Spinal cord (tissue), 10 donors: ENCODE data around the gene MTHFD1L. TPM values are rescaled to one million over a fixed set of nuclear protein-coding genes. Genes with fewer than 3 reads are reported as not detected.

Experiments used
- DNase-seq, 6 donors: peaks; one replicate each; pipeline versions ENCODE4 v3.0.0 to v3.0.0-alpha.2; 2013 to 2015; ENCODE audit warnings: low spot score in 6 of 6, low read depth in 4 of 6
- H3K27ac ChIP-seq: one replicate; pipeline ENCODE4 v1.5.1; 2013; ENCODE audit warnings: low read depth, low read length, control low read depth
- H3K27me3 ChIP-seq: one replicate; pipeline ENCODE4 v1.6.1; 2013; ENCODE audit warnings: low read length; ENCODE audit not compliant: control insufficient read depth, insufficient read depth
- H3K36me3 ChIP-seq: one replicate; pipeline ENCODE4 v1.6.1; 2013; ENCODE audit warnings: low read length; ENCODE audit not compliant: control insufficient read depth, insufficient read depth
- H3K4me1 ChIP-seq: one replicate; pipeline ENCODE4 v1.6.1; 2013; ENCODE audit warnings: low read length; ENCODE audit not compliant: control insufficient read depth, insufficient read depth
- H3K4me3 ChIP-seq: one replicate; pipeline ENCODE4 v1.5.1; 2013; ENCODE audit warnings: low read depth, low read length, control low read depth
- H3K9me3 ChIP-seq: one replicate; pipeline ENCODE4 v1.6.1; 2013; ENCODE audit warnings: low read length; ENCODE audit not compliant: control insufficient read depth, insufficient read depth
- WGBS: methylation state at CpG from one replicate; pipeline ENCODE4 v1.1.5; 2013; ENCODE audit warnings: missing lambda C conversion rate; ENCODE audit not compliant: insufficient coverage; 5-methylcytosine and 5-hydroxymethylcytosine counted together
- polyA plus RNA-seq, 2 donors: library from polyadenylated mRNA; unstranded; fragments of 120-200 nt; gene quantifications; one replicate each; pipeline ENCODE4 v1.2.1, GENCODE V29; 2013; ENCODE audit not compliant: insufficient read length in 2 of 2
- total RNA-seq, 2 donors: library from RNA; depleted of rRNA in 1 of 2; stranded (reverse); fragments of 120-200 nt in 1 of 2; fragments of >200 nt in 1 of 2; gene quantifications; one replicate each; pipeline versions ENCODE4 v1.2.3 to v1.2.4, GENCODE V29; 2013 to 2014
- donor health status: healthy.

MTHFD1L gene
- total and polyA plus RNA-seq, 4 donors, result 15.0 to 21.6 (median 17.8) TPM

- peaks cover 22% of the 10 kb centered on the region for H3K36me3 ChIP-seq
- no peaks in the 10 kb centered on the region for H3K27me3 ChIP-seq
- H3K4me3 ChIP-seq, result no peak overlapping the region
- DNase-seq, result peak in 4 of 6 donors; percentile 52 to 94 (median 74)
- H3K4me1 ChIP-seq, result peaks cover 14% of the 10 kb centered on the region
- H3K27ac ChIP-seq, result peak overlapping the region; percentile 72
- H3K9me3 ChIP-seq, result no peaks in the 10 kb centered on the region
- 25% methylated on average over 2 of the region's 6 CpGs for WGBS
Measured at GRCh38 chr6:151014404-151015100, 149.1 kb downstream of the MTHFD1L start.

- no peaks in the 10 kb centered on the region for H3K9me3 ChIP-seq
- H3K4me3 ChIP-seq, result no peak overlapping the region
- no peak for DNase-seq
- H3K27ac ChIP-seq, result peak overlapping the region; percentile 72
- WGBS, result 80% methylated on average over 2 of the region's 12 CpGs
- peaks cover 22% of the 10 kb centered on the region for H3K36me3 ChIP-seq
- H3K27me3 ChIP-seq, result no peaks in the 10 kb centered on the region
- H3K4me1 ChIP-seq, result peaks cover 20% of the 10 kb centered on the region
Measured at GRCh38 chr6:151015101-151015700, 149.7 kb downstream of the MTHFD1L start.

- H3K36me3 ChIP-seq, result peaks cover 22% of the 10 kb centered on the region
- 83% methylated on average over 1 of the region's 6 CpGs for WGBS
- H3K4me1 ChIP-seq, result peaks cover 21% of the 10 kb centered on the region
- H3K27me3 ChIP-seq, result no peaks in the 10 kb centered on the region
- DNase-seq, result no peak
- no peak overlapping the region for H3K4me3 ChIP-seq
- no peak overlapping the region for H3K27ac ChIP-seq
- H3K9me3 ChIP-seq, result no peaks in the 10 kb centered on the region
Measured at GRCh38 chr6:151016107-151016506, 150.6 kb downstream of the MTHFD1L start.

GRCh38 chr6:151018046-151018445 lies 152.5 kb downstream of the MTHFD1L start:
- DNase-seq, result no peak
- H3K4me1 ChIP-seq, result peaks cover 21% of the 10 kb centered on the region
- peaks cover 22% of the 10 kb centered on the region for H3K36me3 ChIP-seq
- no peak overlapping the region for H3K4me3 ChIP-seq
- no peak overlapping the region for H3K27ac ChIP-seq
- WGBS, result no CpG with 5 or more reads among the region's 8 CpGs
- no peaks in the 10 kb centered on the region for H3K9me3 ChIP-seq
- no peaks in the 10 kb centered on the region for H3K27me3 ChIP-seq

- H3K27ac ChIP-seq, result peak overlapping the region; percentile 81
- WGBS, result 54% methylated on average over 2 of the region's 7 CpGs
Measured at GRCh38 chr6:151018911-151019782, 153.6 kb downstream of the MTHFD1L start.

GRCh38 chr6:151021896-151022295 lies 156.4 kb downstream of the MTHFD1L start:
- 59% methylated on average over 4 of the region's 4 CpGs for WGBS
- peaks cover 8% of the 10 kb centered on the region for H3K36me3 ChIP-seq
- peaks cover 23% of the 10 kb centered on the region for H3K4me1 ChIP-seq
- H3K27me3 ChIP-seq, result no peaks in the 10 kb centered on the region
- peak overlapping the region; percentile 65 for H3K27ac ChIP-seq
- peak in 1 of 6 donors; percentile 57 for DNase-seq
- no peak overlapping the region for H3K4me3 ChIP-seq
- H3K9me3 ChIP-seq, result no peaks in the 10 kb centered on the region

More at GRCh38 chr6:151018911-151019782, 153.6 kb downstream of the MTHFD1L start:
- no peak overlapping the region for H3K4me3 ChIP-seq
- no peaks in the 10 kb centered on the region for H3K27me3 ChIP-seq
- peaks cover 21% of the 10 kb centered on the region for H3K4me1 ChIP-seq
- DNase-seq, result peak in 2 of 6 donors; percentile 59 to 77
- no peaks in the 10 kb centered on the region for H3K9me3 ChIP-seq
- peaks cover 22% of the 10 kb centered on the region for H3K36me3 ChIP-seq

GRCh38 chr6:151022492-151022891 lies 157.0 kb downstream of the MTHFD1L start:
- Histone ChIP-seq H3K4me3 (no peak overlapping the region), H3K36me3 (peaks cover 3% of the 10 kb centered on the region), H3K27me3 (no peaks in the 10 kb centered on the region), H3K27ac (peak overlapping the region; percentile 65), H3K4me1 (peaks cover 23% of the 10 kb centered on the region), H3K9me3 (no peaks in the 10 kb centered on the region)
- no peak for DNase-seq
- WGBS, result no CpG with 5 or more reads among the region's 3 CpGs

GRCh38 chr6:151023342-151023741 lies 157.8 kb downstream of the MTHFD1L start:
- Histone ChIP-seq H3K27ac (peak overlapping the region; percentile 10), H3K4me3 (no peak overlapping the region), H3K36me3 (no peaks in the 10 kb centered on the region), H3K27me3 (no peaks in the 10 kb centered on the region), H3K4me1 (peaks cover 23% of the 10 kb centered on the region), H3K9me3 (no peaks in the 10 kb centered on the region)
- 100% methylated on average over 2 of the region's 5 CpGs for WGBS
- DNase-seq, result no peak

GRCh38 chr6:151024597-151024996 lies 159.1 kb downstream of the MTHFD1L start:
- Histone ChIP-seq H3K27ac (no peak overlapping the region), H3K9me3 (peaks cover 2% of the 10 kb centered on the region), H3K4me1 (peaks cover 13% of the 10 kb centered on the region), H3K27me3 (no peaks in the 10 kb centered on the region), H3K4me3 (no peak overlapping the region), H3K36me3 (no peaks in the 10 kb centered on the region)
- 100% methylated on average over 1 of the region's 7 CpGs for WGBS
- DNase-seq, result no peak
